PC-3 (cell line): Measurements from ENCODE around the gene PREX1. TPM values are rescaled to one million over a fixed set of nuclear protein-coding genes. Genes with fewer than 3 reads are reported as not detected.

Experiments used
- ATAC-seq: fragments of 200-7000 bp; cut with Tn5 transposase; 2 replicates; pipeline ENCODE4 v1.9.1; 2020; ENCODE audit warnings: mild to moderate bottlenecking, moderate library complexity
- BruUV-seq: library from RNA; stranded (reverse); fragments of 400-500 nt; replicated peaks from 2 replicates; lab custom pipeline; 2021; lab: Mats Ljungman, UMichigan
- CTCF ChIA-PET: fragments of 300-600 bp; sonication (Branson Sonifier 250); formaldehyde crosslinking; loops from one replicate; lab custom pipeline; 2022; ENCODE audit warnings: antibody characterized with exemption; lab: Charles Lee
- POLR2A ChIA-PET: fragments of 300-600 bp; sonication (Branson Sonifier 250); formaldehyde crosslinking; loops from one replicate; lab custom pipeline; 2022; ENCODE audit warnings: antibody characterized with exemption; ENCODE audit not compliant: unreplicated experiment; lab: Charles Lee
- DNase-seq: peaks from one replicate; pipeline ENCODE4 v3.0.0-alpha.2; 2015
- H2AFZ ChIP-seq: fragments of 300-600 bp; sonication (generic); 2 replicates; pipeline ENCODE4 v1.6.0; 2016; ENCODE audit warnings: antibody characterized with exemption, low read length
- H3F3A ChIP-seq: fragments of 300-600 bp; sonication (generic); one replicate; pipeline ENCODE4 v1.6.0; 2017; ENCODE audit warnings: antibody characterized with exemption, low read length, control low read depth, mild to moderate bottlenecking; ENCODE audit not compliant: unreplicated experiment
- H3K27ac ChIP-seq: fragments of 300-600 bp; sonication (generic); 2 replicates; pipeline ENCODE4 v1.5.1; 2016; ENCODE audit warnings: mild to moderate bottlenecking, low read length
- H3K27me3 ChIP-seq: fragments of 300-600 bp; sonication (generic); 2 replicates; pipeline ENCODE4 v1.6.1; 2016; ENCODE audit warnings: low read length, mixed read lengths
- H3K36me3 ChIP-seq: fragments of 300-600 bp; sonication (generic); 2 replicates; pipeline ENCODE4 v1.6.1; 2016; ENCODE audit warnings: low read depth, mixed run types, low read length, mixed read lengths
- H3K4me1 ChIP-seq: fragments of 300-600 bp; sonication (generic); 2 replicates; pipeline ENCODE4 v1.5.1; 2016; ENCODE audit warnings: low read length; ENCODE audit not compliant: insufficient read depth
- H3K4me2 ChIP-seq: fragments of 300-600 bp; sonication (generic); 2 replicates; pipeline ENCODE4 v1.6.0; 2016; ENCODE audit warnings: low read length
- H3K4me3 ChIP-seq: fragments of 300-600 bp; sonication (generic); 2 replicates; pipeline ENCODE4 v1.5.1; 2016; ENCODE audit warnings: mild to moderate bottlenecking, low read length, mixed read lengths
- H3K79me2 ChIP-seq: fragments of 300-600 bp; sonication (generic); 2 replicates; pipeline ENCODE4 v1.6.1; 2017; ENCODE audit warnings: low read length, mixed read lengths
- H3K9ac ChIP-seq: fragments of 300-600 bp; sonication (generic); 2 replicates; pipeline ENCODE4 v1.6.0; 2016; ENCODE audit warnings: mild to moderate bottlenecking, low read length
- H3K9me2 ChIP-seq: fragments of 300-600 bp; sonication (generic); replicated peaks from 2 replicates; pipeline ENCODE4 v1.6.1; 2016; ENCODE audit warnings: mixed run types, low read length, mixed read lengths
- H3K9me3 ChIP-seq: fragments of 300-600 bp; sonication (generic); 2 replicates; pipeline ENCODE4 v1.6.1; 2016; ENCODE audit warnings: low read length, mixed read lengths
- H4K20me1 ChIP-seq: fragments of 300-600 bp; sonication (generic); 2 replicates; pipeline ENCODE4 v1.6.1; 2016; ENCODE audit warnings: low read length, mixed read lengths
- EZH2 ChIP-seq: fragments of 300-600 bp; sonication (generic); IDR thresholded peaks from one replicate; pipeline ENCODE4 v1.6.1; 2017; ENCODE audit warnings: antibody characterized with exemption, mild to moderate bottlenecking, low read length; ENCODE audit not compliant: unreplicated experiment
- EZH2phosphoT487 ChIP-seq: fragments of 300-600 bp; sonication (generic); IDR thresholded peaks from 2 replicates; pipeline ENCODE4 v1.6.1; 2018; ENCODE audit warnings: mild to moderate bottlenecking, antibody characterized with exemption, low read length, borderline replicate concordance
- intact Hi-C: fragments of 100-400 bp; cut with micrococcal nuclease; formaldehyde crosslinking; loops from 2 replicates; pipeline ENCODE4 v1.9.0; 2023
- total RNA-seq: library from RNA; depleted of rRNA; stranded (reverse); fragments of >200 nt; gene quantifications from 2 replicates; pipeline ENCODE4 v1.2.3, GENCODE V29; 2014
- TF ChIP-seq, protein P1 (sequence below): fragments of 300-600 bp; sonication (generic); conservative IDR thresholded peaks from 2 replicates; pipeline ENCODE4 v1.5.1; 2017; ENCODE audit warnings: antibody characterized with exemption, low read depth, mild to moderate bottlenecking, low read length

The PREX1 gene
- total RNA-seq, 1 experiment from 2014 or later = 22.1 TPM

DNA sequence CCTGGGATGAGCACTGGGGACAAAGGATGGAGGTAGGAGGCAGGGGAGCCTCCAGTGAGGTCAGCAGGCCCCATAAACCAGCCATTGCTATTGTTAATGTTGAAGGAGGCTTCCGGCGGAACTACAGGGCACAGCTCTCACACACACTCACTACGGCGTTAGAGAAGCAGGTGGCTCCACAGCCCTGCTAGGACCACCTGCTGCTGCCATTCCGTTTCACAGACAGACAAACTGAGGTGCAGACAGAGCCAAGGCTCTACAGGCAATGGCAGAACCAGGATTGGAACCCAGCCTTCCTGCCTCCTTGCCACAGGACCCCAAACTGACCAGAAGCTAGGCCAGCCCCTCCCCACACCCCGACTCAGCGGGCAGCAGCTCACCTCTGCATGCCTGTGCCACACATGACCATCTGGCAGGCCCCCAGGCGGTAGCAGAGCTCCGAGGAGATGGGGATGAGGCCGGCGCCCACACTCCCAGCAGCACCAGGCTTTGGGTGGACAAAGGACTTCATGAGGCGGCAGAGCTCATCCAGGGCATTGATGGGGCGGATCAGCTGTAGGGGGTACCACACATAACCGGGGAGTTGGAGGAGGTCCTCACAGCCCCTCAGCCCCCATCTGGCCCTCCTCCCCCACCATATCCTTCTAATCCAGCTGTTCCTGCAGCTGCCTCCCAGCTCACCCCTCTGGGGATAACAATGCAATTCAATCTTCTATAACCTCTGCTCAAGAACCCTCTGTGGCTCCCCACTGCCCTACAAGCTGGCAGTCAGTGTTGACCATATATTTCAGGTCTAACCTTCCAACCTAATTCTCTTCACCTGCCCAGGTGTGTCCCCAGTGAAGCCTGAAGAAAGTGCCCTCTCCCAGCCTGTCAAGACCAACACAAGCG lies 198.5 kb downstream of the PREX1 start:
- intact Hi-C loops = no loop called here

DNA sequence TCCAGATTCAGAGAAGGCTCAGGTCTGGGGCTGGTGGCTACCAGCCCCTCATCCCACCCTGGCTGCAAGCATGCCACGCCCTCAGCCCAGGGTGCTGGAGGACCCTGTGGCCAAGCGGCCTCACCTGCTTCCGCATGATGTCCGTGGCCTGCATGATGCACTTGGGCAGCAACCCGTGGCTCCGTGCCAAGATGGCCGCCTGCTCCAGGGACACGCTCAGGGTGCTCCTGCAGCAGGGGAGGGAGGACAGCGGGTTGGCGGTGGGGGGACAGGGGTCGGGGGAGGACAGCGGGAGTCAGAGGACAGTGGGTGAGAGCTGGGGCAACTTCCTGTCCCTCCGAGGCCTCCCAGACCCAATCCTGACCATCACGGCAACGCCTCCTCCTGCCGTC lies 200.1 kb downstream of the PREX1 start:
- ATAC-seq (no peak), DNase-seq (no peak)
- H3K9me3 ChIP-seq = no peaks in the 10 kb centered on the region
- H3K4me1 ChIP-seq = no peaks in the 10 kb centered on the region
- intact Hi-C loops = no loop called here
- H3K4me3 ChIP-seq = no peak overlapping the region
- BruUV-seq = no TSS peak
- H3K27ac ChIP-seq = no peak overlapping the region
- H3K27me3 ChIP-seq = no peaks in the 10 kb centered on the region
- H4K20me1 ChIP-seq = no peaks in the 10 kb centered on the region
- no peak overlapping the region for H3K9ac ChIP-seq
- no peak for TF ChIP-seq EZH2
- H3K9me2 ChIP-seq = no peaks in the 10 kb centered on the region
- H2AFZ ChIP-seq = no peak overlapping the region
- ChIA-PET CTCF (no interaction called here), POLR2A (no interaction called here)
- H3K36me3 ChIP-seq = no peaks in the 10 kb centered on the region
- no peaks in the 10 kb centered on the region for H3F3A ChIP-seq
- no peaks in the 10 kb centered on the region for H3K79me2 ChIP-seq
- H3K4me2 ChIP-seq = no peak overlapping the region

More for the DNA sequence above, 198.5 kb downstream of the PREX1 start:
- TF ChIP-seq, protein P1, sequence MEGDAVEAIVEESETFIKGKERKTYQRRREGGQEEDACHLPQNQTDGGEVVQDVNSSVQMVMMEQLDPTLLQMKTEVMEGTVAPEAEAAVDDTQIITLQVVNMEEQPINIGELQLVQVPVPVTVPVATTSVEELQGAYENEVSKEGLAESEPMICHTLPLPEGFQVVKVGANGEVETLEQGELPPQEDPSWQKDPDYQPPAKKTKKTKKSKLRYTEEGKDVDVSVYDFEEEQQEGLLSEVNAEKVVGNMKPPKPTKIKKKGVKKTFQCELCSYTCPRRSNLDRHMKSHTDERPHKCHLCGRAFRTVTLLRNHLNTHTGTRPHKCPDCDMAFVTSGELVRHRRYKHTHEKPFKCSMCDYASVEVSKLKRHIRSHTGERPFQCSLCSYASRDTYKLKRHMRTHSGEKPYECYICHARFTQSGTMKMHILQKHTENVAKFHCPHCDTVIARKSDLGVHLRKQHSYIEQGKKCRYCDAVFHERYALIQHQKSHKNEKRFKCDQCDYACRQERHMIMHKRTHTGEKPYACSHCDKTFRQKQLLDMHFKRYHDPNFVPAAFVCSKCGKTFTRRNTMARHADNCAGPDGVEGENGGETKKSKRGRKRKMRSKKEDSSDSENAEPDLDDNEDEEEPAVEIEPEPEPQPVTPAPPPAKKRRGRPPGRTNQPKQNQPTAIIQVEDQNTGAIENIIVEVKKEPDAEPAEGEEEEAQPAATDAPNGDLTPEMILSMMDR = no peak
- TF ChIP-seq EZH2 (no peak), EZH2phosphoT487 (no peak)
- H3K9me2 ChIP-seq = no peaks in the 10 kb centered on the region
- no peaks in the 10 kb centered on the region for H3F3A ChIP-seq
- DNase-seq = no peak
- H3K27ac ChIP-seq = no peak overlapping the region
- no peak for ATAC-seq
- H3K79me2 ChIP-seq = no peaks in the 10 kb centered on the region
- H3K27me3 ChIP-seq = no peaks in the 10 kb centered on the region
- no peaks in the 10 kb centered on the region for H3K4me1 ChIP-seq
- H3K9me3 ChIP-seq = no peaks in the 10 kb centered on the region
- H3K4me2 ChIP-seq = no peak overlapping the region
- no peaks in the 10 kb centered on the region for H4K20me1 ChIP-seq
- ChIA-PET CTCF (interaction anchor here (0.7 kb wide), 1 partner anchor 28 kb away, joined by 3 read pairs; no protein-coding TSS in a partner anchor), POLR2A (no interaction called here)
- no peak overlapping the region for H3K4me3 ChIP-seq
- BruUV-seq = no TSS peak
- no peak overlapping the region for H2AFZ ChIP-seq
- no peak overlapping the region for H3K9ac ChIP-seq
- H3K36me3 ChIP-seq = no peaks in the 10 kb centered on the region

DNA sequence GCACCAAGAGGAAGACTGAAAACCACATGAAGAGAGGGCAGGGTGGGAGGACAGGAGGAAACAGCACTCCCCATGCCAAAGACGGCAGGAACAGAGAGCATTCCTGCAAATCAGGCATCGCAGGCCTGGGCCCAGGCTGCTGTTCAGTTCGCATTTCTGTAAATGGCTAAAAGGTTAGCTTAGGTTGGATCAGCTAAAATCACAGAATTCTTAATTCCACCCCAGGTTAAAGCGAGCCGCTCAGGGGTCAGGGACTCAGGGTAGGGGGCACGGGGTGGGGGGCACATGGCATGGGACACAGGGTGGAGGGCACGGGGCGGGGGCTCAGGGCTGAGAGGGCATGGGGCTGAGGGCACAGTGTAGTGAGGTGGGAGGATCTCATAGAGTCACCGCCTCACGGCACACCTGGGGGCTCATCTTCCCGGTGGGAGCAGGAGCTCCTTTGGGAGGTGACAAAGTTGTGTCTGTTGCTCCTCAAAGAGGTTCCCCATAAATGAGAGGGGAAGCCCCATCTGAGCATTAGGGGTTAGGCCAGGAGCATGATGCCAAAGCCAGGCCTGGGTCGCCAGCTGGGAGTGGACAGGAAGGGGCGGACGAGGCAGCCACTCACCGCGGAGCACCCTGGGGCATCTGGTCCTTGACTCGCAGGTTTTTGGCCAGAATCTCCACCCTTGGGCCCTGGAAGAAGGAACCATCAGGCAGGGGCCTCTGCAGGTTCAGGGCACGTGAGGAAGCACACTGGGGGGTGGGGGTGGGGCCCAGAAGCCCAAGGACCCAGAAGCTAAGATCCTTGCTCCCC lies 200.7 kb downstream of the PREX1 start:
- intact Hi-C loops = no loop called here
- Histone ChIP-seq H3F3A (no peaks in the 10 kb centered on the region), H3K79me2 (no peaks in the 10 kb centered on the region), H2AFZ (no peak overlapping the region), H3K36me3 (no peaks in the 10 kb centered on the region), H3K27me3 (no peaks in the 10 kb centered on the region), H3K4me2 (no peak overlapping the region), H4K20me1 (no peaks in the 10 kb centered on the region), H3K9ac (no peak overlapping the region), H3K27ac (no peak overlapping the region), H3K4me3 (no peak overlapping the region), H3K9me2 (no peaks in the 10 kb centered on the region), H3K9me3 (no peaks in the 10 kb centered on the region), H3K4me1 (peaks cover 1% of the 10 kb centered on the region; the same call in 1 of the 2 replicates)
- TF ChIP-seq EZH2 (no peak), EZH2phosphoT487 (no peak)
- TF ChIP-seq, protein P1 = no peak
- ChIA-PET CTCF (no interaction called here), POLR2A (no interaction called here)
- no peak for DNase-seq
- no TSS peak for BruUV-seq
- no peak for ATAC-seq
